CD4-positive, alpha-beta T cell treated with Interleukin-2 at 100 ng/mL for 4 hours (primary cell): ENCODE results near the gene NOL9.

Experiments
- DNase-seq: peaks from one replicate; pipeline ENCODE4 v3.0.0-alpha.2; 2020; ENCODE audit warnings: low spot score

Gene NOL9

DNA sequence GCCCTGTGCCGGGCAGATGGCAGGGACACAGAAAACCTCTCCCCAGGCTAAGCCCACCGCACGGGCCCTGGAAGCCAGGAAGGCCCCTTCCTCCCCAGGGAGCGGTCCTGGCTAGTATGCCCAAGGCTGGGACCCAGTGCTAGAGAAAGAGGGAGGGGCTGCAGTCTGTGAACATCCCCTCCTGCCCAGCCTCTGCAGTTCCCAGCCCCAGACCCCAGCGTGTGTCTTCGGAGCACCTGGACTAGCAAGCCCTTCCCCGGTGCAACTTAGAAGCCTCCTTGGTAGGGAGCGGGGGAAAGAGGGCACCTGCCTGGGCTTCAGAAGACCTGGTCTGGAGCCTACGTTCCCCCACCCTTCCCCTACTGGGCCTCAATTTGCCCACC lies 64.9 kb downstream of the NOL9 start:
- no peak for DNase-seq

DNA sequence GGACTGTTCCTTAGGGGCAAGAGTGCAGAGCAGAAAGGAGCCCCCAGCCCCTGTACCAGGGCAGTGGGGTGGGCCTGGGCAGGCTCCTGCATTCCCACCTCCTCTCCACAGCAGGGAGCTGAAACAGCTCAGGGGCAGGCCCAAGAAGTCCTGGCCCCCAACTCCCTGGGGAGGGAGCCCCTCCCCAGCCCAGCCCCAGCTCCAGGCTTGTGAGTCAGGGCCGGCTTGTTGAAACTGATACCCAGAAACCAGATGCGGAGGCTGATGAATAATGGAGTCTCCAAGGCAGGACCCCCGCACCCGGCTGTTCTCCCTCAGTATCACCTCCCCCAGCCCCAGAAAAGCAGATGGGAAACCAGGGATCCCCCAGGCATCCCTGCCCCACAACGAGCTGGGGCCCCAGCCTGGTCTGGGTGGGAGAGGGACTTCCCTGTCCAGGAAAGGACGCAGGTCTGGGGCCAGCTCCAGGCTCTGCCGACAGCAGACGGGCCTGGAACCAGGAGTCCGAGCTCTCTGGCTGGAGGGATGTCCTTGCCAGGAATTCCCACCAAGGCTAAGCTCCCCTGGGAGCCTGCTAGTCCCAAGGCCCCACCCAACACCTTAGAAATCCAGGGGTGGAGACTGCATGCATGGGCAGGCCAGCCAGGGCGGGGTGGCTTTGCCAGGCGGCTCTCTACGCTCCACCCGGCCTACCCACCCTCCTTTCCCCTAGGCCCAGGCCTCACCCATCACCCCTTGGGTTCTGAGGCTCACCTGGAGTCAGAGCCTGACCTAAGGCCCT lies 65.5 kb downstream of the NOL9 start:
- no peak for DNase-seq

DNA sequence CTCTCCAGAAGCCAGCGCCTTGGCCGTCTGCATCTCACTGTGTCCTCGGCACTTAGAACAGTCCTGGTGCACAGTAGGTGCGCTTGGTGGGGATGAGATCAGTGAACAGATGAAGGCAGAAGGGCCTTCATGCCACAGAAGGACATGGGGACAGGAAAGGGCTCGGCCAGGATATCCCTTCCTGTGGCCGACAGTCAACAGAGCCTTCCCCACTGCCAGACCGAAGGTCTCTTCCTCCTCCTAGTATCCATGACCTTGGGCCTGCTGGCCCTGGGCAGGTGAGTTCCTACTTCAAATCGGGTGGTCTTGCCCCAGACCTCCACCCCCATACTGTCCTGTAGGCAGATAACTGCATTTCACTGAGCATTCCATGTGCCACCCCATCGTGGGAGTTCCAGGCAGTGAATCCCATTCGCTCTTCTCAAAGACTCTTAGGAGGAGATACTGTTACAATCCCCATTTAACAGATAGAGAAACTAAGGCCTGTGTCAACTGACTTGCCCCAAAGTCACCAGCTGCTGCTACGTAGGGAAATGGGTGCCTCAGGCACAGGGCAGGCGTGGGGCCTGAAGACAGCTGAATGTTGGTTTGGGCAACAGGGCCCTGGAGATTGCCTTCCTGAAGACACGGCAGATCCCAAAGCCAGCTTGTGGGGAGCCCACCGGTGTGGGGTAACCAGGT lies 66.4 kb downstream of the NOL9 start:
- DNase-seq = no peak

DNA sequence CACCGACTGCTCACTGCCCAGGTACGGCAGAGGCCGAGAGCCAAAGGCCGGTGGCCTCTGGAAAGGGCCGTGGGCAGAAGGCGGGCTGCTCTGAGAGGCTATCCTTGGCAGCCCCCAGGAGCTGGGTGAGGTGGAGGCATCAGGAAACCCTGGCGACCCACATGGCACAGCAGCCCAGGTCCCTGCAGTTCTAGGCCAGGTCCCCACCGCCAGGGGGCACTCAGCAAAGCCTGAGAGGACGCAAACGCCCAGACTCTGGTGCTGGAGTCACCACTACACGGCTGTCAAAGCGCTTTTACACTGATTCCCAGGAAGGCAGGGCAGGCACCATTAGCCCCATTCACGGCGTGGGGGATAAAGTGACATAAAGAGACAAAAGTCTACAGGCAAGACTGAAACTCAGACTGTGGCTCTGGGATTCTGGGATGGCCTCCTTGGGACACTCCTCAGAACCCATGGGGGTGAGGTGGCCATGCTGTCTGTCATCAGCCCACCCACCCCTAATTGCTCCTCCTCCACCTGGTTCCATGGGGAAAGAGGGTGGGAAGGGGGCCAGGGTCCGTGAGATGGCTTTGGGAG lies 67.8 kb downstream of the NOL9 start:
- DNase-seq = peak; percentile 87

DNA sequence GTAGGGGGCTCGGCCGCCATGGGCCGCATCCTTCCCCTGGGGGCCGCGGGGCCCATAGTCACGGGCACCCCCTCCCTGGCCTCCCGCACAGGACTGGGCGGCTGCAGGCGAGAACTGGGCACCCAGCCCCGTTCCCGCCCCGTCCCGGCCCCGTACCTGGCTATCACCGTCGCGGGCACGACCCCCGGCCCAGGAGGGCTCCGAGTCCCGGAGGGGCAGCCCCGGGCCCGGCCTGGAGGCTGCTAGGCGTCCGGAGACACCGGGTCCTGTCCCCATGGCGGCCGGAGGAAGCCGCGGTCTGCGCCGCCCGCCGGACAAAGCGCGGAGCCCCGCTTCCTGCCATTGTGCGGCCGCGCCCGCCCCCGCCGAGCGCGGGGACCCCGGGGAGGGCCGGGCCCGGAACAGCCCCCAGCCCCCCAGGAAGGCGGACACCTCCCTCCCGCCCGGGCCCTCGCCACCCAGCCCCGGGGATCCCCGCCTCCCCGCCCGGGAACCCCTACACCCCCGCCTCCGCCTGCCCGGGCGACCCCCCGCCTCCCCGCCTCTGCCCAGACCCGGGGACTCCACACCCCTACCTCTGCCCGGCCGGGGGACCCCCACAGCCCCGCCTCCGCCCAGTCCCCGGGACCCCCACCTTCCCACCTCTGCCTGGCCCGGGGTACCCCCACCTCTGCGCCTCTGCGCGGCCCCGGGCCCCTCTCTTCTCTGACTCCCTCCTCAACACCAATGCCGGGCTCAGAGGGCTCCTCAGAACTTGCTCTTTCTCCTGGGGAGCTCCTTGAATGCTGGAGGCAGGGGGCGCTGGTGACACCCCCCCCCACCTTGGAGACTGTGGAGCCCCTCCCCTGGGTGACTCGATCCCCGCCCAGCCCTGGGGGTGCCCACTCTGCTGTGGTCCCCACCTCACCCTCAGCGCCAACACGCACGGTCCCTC lies 68.9 kb downstream of the NOL9 start:
- no peak for DNase-seq

DNA sequence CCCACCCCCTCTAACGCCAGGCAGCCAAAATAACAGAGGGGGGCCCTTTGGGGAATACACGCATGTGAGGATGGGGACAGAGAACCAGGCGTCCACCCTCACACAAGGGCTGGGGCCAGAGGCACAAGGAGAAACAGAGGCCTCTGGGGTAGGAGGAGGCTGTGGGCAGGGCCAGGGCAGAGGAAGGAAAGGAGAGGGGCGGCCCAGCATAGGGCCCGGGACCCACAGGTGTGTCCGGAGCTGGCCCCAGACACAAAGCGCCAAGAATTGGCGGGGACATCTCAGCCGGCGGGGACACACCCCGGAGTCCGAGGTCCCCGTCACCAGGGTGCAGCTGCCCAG lies 69.5 kb downstream of the NOL9 start:
- no peak for DNase-seq

DNA sequence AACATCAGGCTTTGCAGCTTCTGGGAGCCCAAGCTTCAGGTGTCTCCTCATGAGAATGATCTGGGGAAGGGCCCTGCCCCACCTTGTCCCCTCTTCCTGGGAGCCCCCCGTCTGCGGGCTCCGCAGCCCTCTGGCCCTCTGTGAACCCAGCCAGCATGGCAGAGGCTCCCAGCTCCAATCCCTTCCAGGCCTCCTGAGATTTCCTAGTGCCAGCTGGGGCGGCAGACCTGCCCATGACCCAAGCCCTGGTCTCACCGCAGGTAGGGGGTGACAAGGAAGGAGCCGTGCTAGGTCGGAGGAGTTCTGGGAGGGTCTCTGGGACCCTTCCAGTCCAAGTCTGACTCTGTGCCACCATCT lies 70.6 kb downstream of the NOL9 start:
- no peak for DNase-seq

DNA sequence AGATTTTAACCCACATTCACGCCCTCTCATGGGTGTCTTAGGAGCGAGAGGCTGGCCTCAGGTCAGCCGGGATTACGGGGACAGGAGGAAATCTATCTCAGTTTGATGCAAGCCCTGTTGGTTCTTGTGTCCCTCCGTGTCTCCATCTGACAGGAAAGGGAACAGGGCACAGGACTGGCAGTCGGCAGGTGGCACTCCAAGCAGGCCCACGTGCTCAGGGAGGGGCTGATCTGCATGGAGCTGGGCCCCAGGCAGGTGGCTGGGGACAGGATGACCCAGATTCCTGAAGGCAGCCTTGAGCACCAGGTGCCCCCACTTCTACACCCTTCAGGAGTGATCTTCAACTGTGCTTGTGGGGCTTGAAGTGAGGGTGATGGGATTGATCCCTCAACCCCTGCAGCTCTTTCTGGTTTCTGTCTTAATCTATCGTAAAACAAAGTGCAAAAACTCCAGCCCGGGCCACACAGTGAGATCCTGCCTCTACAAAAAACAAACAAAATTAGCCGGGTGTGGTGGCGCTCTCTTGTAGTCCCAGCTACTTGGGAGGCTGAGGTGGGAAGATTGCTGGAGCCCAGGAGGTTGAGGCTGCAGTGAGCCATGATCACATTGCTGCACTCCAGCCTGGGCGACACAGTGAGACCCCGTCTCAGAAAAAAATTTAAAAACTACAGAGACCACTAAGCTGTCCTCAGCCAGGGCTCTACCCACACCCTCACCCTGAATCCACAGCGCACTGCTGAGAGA lies 71.1 kb downstream of the NOL9 start:
- DNase-seq = no peak

DNA sequence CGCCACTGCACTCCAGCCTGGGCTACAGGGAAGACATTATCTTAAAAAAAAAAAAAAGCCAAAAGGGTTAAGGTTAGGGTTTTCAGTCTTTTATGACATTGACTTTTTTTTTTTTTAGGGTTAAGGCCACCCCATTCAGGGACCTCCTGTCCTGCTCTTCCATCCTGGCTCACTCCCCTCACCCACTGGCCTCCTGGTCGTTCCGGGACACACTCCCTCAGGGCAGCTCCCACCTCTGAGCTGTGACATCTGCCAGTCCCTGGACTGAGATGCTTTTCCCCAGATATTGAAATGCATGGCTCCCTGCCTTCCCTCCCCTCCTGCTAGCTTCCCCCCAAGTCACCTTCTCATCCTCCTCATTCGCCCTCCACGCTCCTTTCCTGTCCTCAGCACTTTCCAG lies 72.5 kb downstream of the NOL9 start:
- no peak for DNase-seq

DNA sequence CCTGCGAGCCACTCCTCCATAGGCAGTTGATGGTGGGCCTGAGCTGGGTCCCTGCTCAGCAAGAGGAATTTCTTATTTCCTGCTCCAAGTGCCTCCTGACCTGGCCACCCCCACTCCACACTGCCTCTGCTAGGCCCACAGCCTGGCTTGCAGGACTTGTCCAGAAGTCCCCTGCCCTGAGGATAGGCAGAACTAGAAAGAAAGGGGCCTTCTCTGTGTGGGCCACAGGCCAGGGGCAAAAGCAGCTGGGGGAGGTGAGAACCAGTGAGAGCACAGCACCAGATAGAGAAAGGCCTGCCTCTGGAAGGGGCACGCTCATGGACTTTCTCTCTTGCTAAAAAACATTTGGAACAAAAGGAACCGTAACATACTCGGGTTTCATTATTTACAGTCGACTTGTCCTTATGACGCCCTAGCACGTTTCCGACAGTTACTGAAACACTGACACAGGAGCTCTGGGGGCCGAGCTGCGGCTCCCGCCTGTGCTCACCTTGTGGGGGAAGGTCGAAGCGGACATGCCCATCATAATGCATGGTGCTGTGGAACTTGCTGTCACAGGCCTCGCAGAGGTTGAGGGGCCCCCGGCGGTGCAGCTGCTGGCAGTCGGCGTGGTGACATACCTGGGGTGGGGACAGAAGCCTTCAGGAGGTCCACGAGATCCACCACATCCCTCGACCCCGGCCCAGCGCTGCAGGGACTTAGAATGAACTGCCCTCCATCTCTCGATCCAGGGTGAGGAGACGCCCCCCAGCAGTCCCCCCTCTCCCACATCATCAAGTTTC lies 77.1 kb downstream of the NOL9 start:
- no peak for DNase-seq

DNA sequence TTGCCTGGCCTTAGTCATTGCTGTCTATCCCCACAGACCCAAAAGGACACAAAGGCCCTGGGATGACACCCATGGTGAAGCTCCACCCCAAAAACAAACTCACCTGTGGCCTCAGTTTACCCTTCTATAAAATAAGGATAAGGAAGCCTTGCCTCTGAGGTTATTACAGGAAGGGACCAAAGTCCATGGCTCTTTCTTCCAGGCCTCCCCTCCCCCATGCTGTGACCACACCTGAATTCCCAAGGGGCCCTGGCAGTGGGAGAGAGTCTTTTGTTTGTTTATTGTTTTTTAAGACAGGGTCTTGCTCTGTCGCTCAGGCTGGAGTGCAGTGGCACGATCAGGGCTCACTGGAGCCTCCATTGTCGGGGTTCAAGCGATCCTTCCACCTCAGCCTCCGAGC lies 77.8 kb downstream of the NOL9 start:
- no peak for DNase-seq

DNA sequence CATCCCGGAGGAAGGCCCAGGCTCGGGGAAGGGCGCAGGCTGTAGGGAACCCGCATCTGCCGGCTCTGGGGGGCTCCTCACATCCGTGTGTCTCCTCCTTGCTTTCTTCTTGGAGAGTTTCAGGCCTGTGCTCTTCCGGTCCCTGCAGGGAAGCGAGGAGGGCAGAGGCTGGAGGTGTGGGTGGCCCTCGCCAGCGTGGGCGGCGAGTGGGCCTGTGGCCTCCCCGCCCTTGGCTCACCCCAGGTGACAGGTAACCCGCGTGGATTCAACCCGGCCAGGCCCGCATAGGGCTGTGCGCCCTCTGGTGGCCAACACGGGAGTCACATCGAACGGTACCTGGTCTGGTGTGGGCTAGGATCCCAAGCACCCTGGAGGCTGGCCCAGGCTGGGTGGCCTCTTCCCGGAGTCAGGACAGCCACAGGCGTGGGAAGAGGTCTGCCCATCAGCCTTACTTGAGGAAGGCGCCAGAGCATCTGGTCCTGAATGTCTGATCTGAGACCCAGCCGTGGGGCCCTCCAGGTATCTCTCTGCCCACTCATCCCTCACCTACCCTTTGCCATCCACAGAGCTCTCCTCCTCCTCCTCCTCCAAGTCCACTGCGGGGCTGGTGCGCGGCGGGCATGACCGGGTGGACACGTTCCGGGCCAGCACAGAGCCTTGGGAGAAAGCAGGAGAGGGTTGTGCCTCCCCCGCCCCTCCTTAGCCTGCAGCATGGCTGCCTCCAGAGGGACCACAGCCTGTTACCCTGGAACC lies 78.8 kb downstream of the NOL9 start:
- DNase-seq = peak; percentile 87

DNA sequence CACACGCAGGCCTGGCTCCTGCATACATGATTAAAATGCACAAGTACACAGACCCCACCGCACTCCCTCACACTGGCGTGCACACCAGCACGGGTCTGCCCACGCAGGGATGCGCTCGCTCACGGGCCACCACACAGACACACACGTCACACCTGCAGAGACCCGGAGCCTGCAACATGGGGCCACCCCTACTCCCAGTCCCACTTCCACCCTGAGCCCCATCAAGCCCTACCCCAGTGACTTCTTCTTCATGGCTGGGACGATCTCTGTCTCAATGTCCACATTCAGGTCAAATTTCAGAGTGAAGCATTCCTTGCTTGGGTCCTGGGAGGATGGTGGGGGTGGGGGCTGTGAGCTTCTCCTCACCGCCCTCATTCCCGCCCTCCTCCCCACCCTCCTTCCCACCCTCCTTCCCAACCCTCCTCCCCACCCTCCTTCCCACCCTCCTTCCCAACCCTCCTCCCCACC lies 79.5 kb downstream of the NOL9 start:
- DNase-seq = no peak

DNA sequence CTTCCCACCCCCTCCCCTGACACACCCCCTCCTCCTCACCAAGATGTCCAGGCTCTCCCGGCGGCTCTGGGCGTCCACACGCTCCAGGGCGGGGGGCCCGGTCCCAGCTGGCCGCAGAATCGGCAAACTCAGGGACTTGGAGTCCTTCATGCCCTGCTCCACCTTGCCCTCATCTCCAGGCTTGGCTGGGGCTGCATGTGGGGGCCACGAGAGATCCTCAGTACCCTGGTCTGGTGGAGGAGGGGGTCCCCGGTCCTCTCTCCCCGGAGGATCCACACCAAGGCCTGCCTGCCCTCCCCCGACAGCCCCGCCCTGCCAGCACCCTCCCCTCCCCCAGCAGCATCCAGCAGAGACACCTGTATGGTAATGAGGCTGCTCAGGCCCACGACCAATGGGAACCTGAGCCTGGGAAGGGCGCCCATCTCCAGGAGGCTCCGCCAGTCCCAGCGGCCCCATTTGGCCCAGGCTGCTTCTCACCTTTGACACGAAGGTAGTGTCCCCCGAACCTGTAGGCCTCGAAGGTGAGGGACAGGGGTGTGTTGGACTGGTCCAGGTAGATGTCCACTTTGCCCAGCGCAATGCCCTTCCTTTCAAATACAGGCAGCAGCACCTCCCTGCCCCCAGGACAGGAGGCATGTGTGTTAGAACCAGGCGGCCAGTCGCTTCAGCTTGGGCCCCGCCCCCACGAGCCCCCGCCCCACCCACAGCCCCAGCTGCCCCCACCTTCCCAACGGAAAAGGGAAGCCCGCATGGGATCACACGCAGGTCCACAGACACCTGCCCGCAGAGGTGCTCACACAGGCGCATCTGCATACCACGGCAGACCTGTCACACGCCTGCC lies 80.1 kb downstream of the NOL9 start:
- DNase-seq = no peak

DNA sequence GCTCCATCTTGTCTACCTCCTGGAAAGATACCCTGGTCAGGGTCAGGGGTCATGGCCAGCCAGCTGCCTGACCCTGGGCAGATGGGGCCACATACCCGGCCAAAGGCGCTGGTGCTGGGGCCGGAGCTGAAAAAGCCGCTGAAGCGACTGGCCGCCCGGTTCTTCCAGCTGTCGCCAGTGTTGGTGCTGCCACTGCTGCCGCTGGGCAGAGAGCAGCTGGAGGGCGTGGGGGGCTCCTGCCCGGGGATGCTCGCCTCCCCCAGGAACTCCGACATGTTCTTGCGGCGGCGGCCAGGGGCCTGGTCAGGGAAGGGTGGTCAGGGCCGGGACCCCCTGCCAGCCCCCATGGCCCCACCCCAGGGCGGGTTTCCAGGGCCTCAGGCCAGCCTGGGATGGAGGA lies 81.2 kb downstream of the NOL9 start:
- no peak for DNase-seq

DNA sequence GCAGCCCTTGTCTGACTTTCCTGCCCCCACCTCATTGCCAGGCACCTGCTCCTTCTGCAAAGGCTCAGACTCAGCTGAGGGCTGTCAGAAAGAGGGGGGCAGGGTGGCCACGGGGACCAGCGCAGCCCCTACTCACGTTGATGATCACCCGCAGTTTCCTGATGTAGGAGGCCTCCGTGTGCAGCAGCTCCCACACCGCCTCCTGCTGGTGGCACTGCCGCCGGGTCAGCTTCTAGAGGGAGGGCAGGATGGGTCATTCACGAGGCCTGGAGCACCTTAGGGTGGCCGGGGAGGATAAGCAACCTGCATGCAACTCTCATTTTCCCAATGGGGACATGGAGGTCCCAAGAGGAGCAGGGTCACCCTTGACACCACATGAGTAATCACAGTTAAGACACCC lies 81.9 kb downstream of the NOL9 start:
- DNase-seq = no peak

DNA sequence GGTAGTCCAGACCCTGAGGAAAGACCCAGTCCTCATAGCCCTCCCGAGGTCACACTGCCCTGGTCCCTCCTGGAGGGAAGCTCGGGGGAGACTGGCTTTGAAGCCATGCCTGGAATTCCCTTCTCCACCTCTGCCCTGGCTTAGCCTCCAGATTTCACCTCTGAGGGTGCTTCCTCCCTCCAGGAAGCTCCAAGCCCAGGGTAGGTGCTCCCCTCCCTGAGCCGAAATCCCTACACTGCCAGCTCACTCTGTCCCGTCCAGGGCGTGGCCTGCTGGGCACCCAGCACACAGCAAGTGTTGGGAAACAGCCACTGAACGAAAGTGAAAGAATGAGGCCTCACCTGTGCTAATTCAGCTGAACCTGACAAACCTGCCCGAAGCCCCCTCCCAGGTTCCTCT lies 82.3 kb downstream of the NOL9 start:
- no peak for DNase-seq
